Amniotic stem cell (primary cell): Measurements from ENCODE around the gene MTHFD1L.
"Not testable (repeated sequence)": the region's sequence is repeated elsewhere in the genome, so short reads cannot be mapped to it uniquely, and the experiment has no call there.

Experiments
- DNase-seq: peaks from one replicate; lab custom pipeline; 2025; lab: John Stamatoyannopoulos, UW

Gene MTHFD1L

GRCh38 chr6:150865406-150866146, at the start of gene MTHFD1L:
MTHFD1L (plus strand) TSS chr6:150865702; CDS start chr6:150865823, 121 bp downstream.
- DNase-seq, result peak; percentile 69

GRCh38 chr6:150816554-150816953, 48.9 kb upstream of the MTHFD1L start:
- DNase-seq, result not testable (repeated sequence)

GRCh38 chr6:150822932-150823331, 42.6 kb upstream of the MTHFD1L start:
- no peak for DNase-seq

GRCh38 chr6:150826788-150827187, 38.7 kb upstream of the MTHFD1L start:
- DNase-seq, result no peak

- not testable (repeated sequence) for DNase-seq
These were observed 37.4 kb upstream of the MTHFD1L start for GRCh38 chr6:150828107-150828506.

- DNase-seq, result peak; percentile 3
These were observed 34.9 kb upstream of the MTHFD1L start for GRCh38 chr6:150830439-150831165.

GRCh38 chr6:150831577-150831976, 33.9 kb upstream of the MTHFD1L start:
- no peak for DNase-seq

GRCh38 chr6:150835620-150836019, 29.9 kb upstream of the MTHFD1L start:
- DNase-seq, result no peak

GRCh38 chr6:150840185-150840584, 25.3 kb upstream of the MTHFD1L start:
- no peak for DNase-seq

- no peak for DNase-seq
These were observed 24.3 kb upstream of the MTHFD1L start for GRCh38 chr6:150841189-150841588.

GRCh38 chr6:150841697-150842096, 23.8 kb upstream of the MTHFD1L start:
- no peak for DNase-seq

- DNase-seq, result no peak
These were observed 21.1 kb upstream of the MTHFD1L start for GRCh38 chr6:150844371-150844770.

GRCh38 chr6:150846641-150847040, 18.9 kb upstream of the MTHFD1L start:
- no peak for DNase-seq

GRCh38 chr6:150848400-150848799, 17.1 kb upstream of the MTHFD1L start:
- no peak for DNase-seq

- DNase-seq, result not testable (repeated sequence)
These were observed 11.1 kb upstream of the MTHFD1L start for GRCh38 chr6:150854392-150854791.

- DNase-seq, result not testable (repeated sequence)
These were observed 10.3 kb upstream of the MTHFD1L start for GRCh38 chr6:150855171-150855570.

- peak; percentile 82 for DNase-seq
These were observed 8.2 kb upstream of the MTHFD1L start for GRCh38 chr6:150857062-150857944.

GRCh38 chr6:150857945-150858308, 7.6 kb upstream of the MTHFD1L start:
- DNase-seq, result no peak

- not testable (repeated sequence) for DNase-seq
These were observed 3.9 kb upstream of the MTHFD1L start for GRCh38 chr6:150861448-150862168.

- no peak for DNase-seq
These were observed 2.1 kb upstream of the MTHFD1L start for GRCh38 chr6:150863213-150863928.

- DNase-seq, result no peak
These were observed 478 bp upstream of the MTHFD1L start for GRCh38 chr6:150865043-150865405.
